G401.6 (cell line): ENCODE measurements around the gene GPLD1.
"Not testable (repeated sequence)": the region's sequence is repeated elsewhere in the genome, so short reads cannot be mapped to it uniquely, and the experiment has no call there.

Source experiments
- FAIRE-seq: peaks from 2 replicates; lab custom pipeline; 2012; peaks lifted over from hg19 to GRCh38; lab: Jason Lieb, UNC

Gene GPLD1

DNA sequence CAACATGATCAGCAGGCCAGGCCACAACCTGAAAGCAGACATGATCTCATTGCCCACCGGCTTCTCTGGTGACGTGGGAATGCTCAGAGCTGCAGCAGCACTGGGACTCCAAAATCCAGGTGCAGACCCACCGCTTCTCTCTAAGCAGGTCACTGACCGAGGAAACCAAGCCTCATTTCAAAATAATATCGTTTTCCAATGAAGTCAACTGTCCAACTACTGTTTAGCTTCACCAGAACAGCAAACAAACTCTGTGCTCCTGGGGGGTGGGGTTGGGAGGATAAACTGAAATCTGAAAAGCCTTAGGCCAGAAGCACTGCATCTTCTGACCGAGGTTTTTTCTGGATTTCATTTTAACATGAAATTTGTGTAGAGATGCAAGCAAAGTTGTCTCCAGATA lies at the start of gene GPLD1:
Gene GPLD1 (minus strand): TSS at position 109 of the 400 bp plus-strand sequence. CDS start 67 bp downstream, at position 42.
- no peak for FAIRE-seq

- no peak for FAIRE-seq
These were observed 48.5 kb upstream of the GPLD1 start for GRCh38 chr6:24537771-24538385.

DNA sequence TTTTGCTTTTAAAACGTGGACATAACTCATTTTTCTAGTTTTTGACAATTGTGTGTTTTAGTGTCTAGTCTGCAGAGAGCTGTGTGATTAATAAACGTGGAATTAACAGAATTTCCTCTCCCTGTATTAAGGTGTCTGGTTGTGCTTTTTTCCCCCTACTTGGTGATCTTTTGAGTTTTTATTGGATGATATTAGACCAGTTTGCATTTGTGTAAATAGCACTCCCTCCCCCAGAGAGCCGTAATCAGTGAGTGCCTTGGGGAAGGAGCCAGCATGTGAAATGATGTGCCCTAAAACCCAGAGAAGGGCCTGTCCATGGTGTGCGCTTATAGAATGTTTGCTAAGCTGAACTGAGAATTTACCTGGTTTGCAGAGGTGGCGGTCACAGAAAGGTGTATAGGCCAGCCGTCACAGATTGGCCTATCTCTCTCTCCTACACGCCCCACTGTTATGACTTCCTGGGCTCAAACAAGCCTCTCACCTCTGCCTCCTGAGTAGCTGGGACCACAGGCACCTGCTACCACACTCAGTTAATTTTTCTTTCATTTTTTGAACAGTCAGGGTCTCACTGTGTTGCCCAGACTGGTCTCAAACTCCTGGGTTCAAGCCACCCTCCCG lies 47.8 kb upstream of the GPLD1 start:
- FAIRE-seq, result no peak

- FAIRE-seq, result no peak
These were observed 47.1 kb upstream of the GPLD1 start for GRCh38 chr6:24536466-24536865.

DNA sequence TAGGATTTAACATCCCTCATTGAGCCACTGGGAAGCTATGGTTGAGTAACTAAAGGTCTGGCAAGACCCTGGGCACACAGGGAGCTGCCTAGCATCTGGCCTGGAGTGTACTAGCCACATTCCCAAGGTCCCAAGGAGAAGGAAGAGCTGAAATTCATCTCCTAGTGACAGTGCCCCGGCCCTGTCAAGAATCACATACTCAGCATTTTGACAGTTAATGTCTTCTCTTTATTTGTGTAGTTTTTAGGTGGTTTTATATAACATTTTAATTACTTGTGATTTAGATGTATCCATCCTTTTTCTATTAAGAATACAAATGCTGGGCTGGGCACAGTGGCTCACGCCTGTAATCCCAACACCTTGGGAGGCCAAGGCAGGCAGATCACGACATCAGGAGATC lies 45.8 kb upstream of the GPLD1 start:
- no peak for FAIRE-seq

- FAIRE-seq, result no peak
These were observed 45.0 kb upstream of the GPLD1 start for GRCh38 chr6:24534329-24534728.

DNA sequence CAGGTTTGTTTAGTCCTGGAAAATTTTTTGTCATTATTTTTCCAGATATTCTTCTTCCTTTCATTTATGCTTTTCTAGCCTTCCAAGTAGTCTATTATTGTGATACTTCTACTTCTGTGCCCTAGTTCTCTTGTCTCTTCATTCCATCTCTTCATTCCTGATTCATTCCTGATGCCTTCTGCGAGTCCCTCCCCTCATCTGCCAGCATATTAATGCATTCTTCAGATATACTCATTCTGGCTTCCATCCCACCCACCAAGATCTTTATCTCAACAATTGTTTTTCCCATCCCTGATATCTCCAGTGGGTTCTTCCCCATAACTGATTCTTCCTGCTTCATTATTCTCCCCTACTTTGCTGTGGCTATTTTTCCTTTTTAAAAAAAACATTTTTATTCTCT lies 40.6 kb upstream of the GPLD1 start:
- FAIRE-seq, result no peak

DNA sequence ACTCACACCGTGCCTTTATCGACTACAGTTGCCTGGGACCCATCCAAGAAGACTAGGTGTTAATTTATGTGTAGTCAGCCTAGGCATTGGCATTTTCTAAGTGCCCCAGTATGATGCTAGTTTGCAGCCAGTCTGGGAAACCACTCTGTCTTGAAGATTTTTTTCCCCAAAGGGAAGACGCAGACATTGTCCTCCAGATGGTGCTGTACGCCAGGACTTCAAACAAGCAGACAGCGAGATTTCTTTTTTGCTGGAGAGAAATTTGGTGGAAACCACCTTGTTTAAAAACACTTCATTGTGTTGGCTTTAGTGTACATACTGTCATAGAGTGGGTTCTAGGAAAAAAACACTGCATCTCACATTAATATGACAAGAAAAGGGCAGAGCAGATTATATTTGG lies 35.4 kb upstream of the GPLD1 start:
- peak; percentile 11 for FAIRE-seq

DNA sequence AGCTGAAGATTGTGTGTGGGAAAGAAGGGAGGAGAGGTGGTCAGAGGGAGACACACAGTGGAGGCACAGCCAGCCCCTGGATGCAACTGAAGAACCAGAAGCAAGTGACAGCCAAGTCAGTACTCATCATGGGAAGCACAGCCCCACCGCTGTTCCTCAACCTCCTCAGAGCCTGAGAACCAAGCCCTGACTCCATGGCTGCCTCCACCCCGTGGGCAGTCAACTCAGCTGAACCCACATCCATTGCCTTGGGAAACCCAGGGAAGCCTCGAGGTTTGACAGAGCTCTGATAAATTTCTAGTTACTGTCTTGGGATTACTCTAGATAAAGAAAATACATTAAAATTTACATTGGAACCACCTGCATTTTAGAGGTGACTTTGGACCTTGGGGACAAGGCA lies 35.0 kb upstream of the GPLD1 start:
- FAIRE-seq, result no peak

- FAIRE-seq, result no peak
These were observed 33.1 kb upstream of the GPLD1 start for GRCh38 chr6:24522228-24523176.

DNA sequence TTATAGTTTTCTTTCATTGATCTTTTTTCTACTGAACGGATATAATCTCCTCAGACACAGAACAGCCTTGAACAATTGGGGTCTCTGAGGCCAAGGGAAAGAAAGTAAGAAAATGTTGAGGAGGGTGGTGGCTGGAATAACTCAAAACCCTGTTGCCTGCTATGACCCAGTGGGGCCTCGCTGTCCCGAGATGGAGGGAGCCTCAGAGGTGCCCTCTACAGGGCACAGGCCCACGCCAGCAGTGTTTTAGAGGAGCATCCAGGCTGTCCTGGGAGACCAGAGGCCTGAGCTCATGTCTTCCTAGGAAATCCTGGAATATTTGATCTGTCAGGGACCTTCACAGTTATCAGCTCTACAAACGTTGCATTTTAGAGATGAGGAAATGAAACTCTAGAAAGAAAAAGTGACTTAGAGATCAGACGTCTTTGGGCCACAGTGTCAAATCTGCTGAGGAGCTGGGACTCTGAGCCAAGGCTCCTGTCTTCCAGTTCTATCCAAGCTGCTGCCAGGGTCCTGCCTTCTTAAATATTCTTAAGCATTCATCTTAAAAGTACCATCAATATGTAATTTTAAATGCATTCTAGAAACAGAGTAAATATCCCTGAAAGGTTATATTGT lies 31.7 kb upstream of the GPLD1 start:
- no peak for FAIRE-seq

GRCh38 chr6:24517659-24518543 lies 28.5 kb upstream of the GPLD1 start:
- FAIRE-seq, result no peak

GRCh38 chr6:24513602-24514001 lies 24.2 kb upstream of the GPLD1 start:
- FAIRE-seq, result no peak

- FAIRE-seq, result not testable (repeated sequence)
These were observed 22.6 kb upstream of the GPLD1 start for GRCh38 chr6:24511976-24512375.

GRCh38 chr6:24506814-24507520 lies 17.6 kb upstream of the GPLD1 start:
- FAIRE-seq, result no peak

- no peak for FAIRE-seq
These were observed 15.5 kb upstream of the GPLD1 start for GRCh38 chr6:24504649-24505586.

DNA sequence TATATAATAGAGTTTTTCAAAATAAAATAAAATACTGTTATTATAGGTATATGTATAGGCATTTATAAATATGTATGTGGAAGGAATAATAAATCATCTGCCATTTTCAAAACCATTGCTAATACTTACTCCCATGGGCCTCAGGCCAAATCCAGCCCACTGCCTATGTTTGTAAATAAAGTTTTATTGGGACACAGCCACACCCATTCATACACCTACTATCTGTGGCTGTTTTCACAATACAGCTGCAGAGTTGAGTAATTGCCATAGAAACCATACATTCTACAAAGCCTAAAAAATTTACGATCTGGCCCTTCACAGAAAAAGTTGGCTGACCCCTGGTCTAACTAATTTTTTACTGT lies 14.9 kb upstream of the GPLD1 start:
- FAIRE-seq, result no peak

- no peak for FAIRE-seq
These were observed 12.5 kb upstream of the GPLD1 start for GRCh38 chr6:24501914-24502313.

DNA sequence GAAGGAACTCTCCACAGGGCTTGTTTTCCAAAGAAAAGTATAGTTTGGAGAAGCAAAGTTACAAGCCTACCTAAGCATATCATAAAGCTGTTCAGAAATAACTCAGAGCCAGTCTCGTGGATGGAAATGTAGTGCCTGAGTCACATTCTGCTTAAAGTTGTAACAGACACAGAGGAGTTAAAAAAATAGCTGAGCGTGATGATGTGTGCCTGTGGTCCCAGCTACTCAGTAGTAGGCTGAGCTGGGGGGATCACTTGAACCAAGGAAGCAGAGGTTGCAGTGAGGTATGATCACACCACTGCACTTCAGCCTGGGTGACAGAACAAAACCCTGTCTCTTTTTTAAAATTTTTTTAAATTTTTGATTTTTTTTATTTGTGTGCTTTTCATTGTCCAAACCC lies 12.0 kb upstream of the GPLD1 start:
- FAIRE-seq, result no peak

DNA sequence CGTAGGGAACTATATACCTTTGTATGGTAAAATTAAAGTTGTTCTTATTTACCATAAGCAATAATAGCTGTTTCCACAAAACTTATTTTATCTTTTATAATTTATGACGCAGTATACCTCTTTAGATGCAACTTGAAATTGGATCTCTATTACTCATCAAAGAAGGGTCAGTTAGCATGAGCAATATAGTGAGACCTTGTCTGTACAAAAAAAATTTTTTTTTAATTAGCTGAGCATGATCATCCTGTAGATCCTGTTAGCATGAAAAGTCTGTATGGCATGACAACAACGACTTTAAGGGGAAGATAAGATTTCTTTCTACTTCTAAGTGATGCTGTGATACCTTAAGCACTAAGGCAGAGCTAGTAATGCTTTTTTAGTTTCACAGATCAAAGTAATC lies 11.3 kb upstream of the GPLD1 start:
- no peak for FAIRE-seq
